Measurements from ENCODE around the gene TNS1. TPM values are rescaled to one million over a fixed set of nuclear protein-coding genes. Genes with fewer than 3 reads are reported as not detected.

Gene TNS1
- total RNA-seq, 2 donors from 2014 or later = 168 to 174 TPM

GRCh38 chr2:217873371-217873770 lies 129.4 kb downstream of the TNS1 start:
- 88 to 92% methylated on average over 8 of the region's 8 CpGs for WGBS, 2 donors
- no peak for ATAC-seq
- H3K27ac ChIP-seq = no peak overlapping the region

GRCh38 chr2:217872319-217872718 lies 130.5 kb downstream of the TNS1 start:
- ATAC-seq = no peak
- no peak for TF ChIP-seq POLR2A (IDR thresholded peaks at IDR 0.05)
- TF ChIP-seq CTCF (IDR thresholded peaks at IDR 0.05) = peak in 1 of 7 experiments; percentile 13
- intact Hi-C loops (cut with DNase I) = no loop called here
- Histone ChIP-seq H3K4me3 (no peak overlapping the region), H3K27me3 (no peaks in the 10 kb centered on the region), H3K27ac (no peak overlapping the region), H3K4me1 (no peaks in the 10 kb centered on the region), H3K36me3 (replicated peaks in 1 of 2; ENCODE audit: insufficient read depth in 1 of 2, low read depth in 2 of 2) (peaks cover 6 to 13% of the 10 kb centered on the region in 2 donors), H3K9me3 (no peaks in the 10 kb centered on the region)
- WGBS, 2 donors = 69 to 85% methylated on average over 2 of the region's 2 CpGs
- DNase-seq = no peak

More at GRCh38 chr2:217873371-217873770, 129.4 kb downstream of the TNS1 start:
- H3K4me1 ChIP-seq = no peaks in the 10 kb centered on the region
- no peak for TF ChIP-seq CTCF (IDR thresholded peaks at IDR 0.05)
- no peak for TF ChIP-seq POLR2A (IDR thresholded peaks at IDR 0.05)
- H3K4me3 ChIP-seq = no peak overlapping the region
- intact Hi-C loops (cut with DNase I) = no loop called here
- no peaks in the 10 kb centered on the region for H3K9me3 ChIP-seq
- peaks cover 6 to 14% of the 10 kb centered on the region in 2 donors for H3K36me3 ChIP-seq (replicated peaks in 1 of 2; ENCODE audit: insufficient read depth in 1 of 2, low read depth in 2 of 2)
- no peaks in the 10 kb centered on the region for H3K27me3 ChIP-seq
- DNase-seq = no peak

GRCh38 chr2:217870528-217871011 lies 132.2 kb downstream of the TNS1 start:
- Histone ChIP-seq H3K4me1 (no peaks in the 10 kb centered on the region), H3K27ac (no peak overlapping the region), H3K9me3 (no peaks in the 10 kb centered on the region), H3K4me3 (no peak overlapping the region), H3K36me3 (replicated peaks in 1 of 2; ENCODE audit: insufficient read depth in 1 of 2, low read depth in 2 of 2) (peaks cover 6 to 14% of the 10 kb centered on the region in 2 donors), H3K27me3 (no peaks in the 10 kb centered on the region)
- intact Hi-C loops (cut with DNase I) = no loop called here
- no peak for TF ChIP-seq CTCF (IDR thresholded peaks at IDR 0.05)
- TF ChIP-seq POLR2A (IDR thresholded peaks at IDR 0.05) = no peak
- WGBS, 2 donors = 83 to 86% methylated on average over 13 of the region's 13 CpGs
- no peak for ATAC-seq
- no peak for DNase-seq

GRCh38 chr2:217868911-217869334 lies 133.9 kb downstream of the TNS1 start:
- Histone ChIP-seq H3K9me3 (no peaks in the 10 kb centered on the region), H3K36me3 (replicated peaks in 1 of 2; ENCODE audit: insufficient read depth in 1 of 2, low read depth in 2 of 2) (peaks cover 6 to 19% of the 10 kb centered on the region in 2 donors), H3K4me3 (no peak overlapping the region), H3K27ac (no peak overlapping the region), H3K4me1 (no peaks in the 10 kb centered on the region), H3K27me3 (no peaks in the 10 kb centered on the region)
- no peak for DNase-seq
- ATAC-seq = no peak
- TF ChIP-seq CTCF (IDR thresholded peaks at IDR 0.05) = no peak
- TF ChIP-seq POLR2A (IDR thresholded peaks at IDR 0.05) = no peak
- 83 to 87% methylated on average over 3 of the region's 3 CpGs for WGBS, 2 donors
- intact Hi-C loops (cut with DNase I) = no loop called here

- TF ChIP-seq POLR2A (IDR thresholded peaks at IDR 0.05) (no peak), CTCF (IDR thresholded peaks at IDR 0.05) (no peak)
- WGBS, 2 donors = 61 to 70% methylated on average over 5 of the region's 5 CpGs
- intact Hi-C loops (cut with DNase I) = no loop called here
- Histone ChIP-seq H3K4me3 (no peak overlapping the region), H3K4me1 (no peaks in the 10 kb centered on the region), H3K27me3 (no peaks in the 10 kb centered on the region), H3K27ac (no peak overlapping the region), H3K9me3 (no peaks in the 10 kb centered on the region), H3K36me3 (replicated peaks in 1 of 2; ENCODE audit: insufficient read depth in 1 of 2, low read depth in 2 of 2) (peaks cover 6 to 25% of the 10 kb centered on the region in 2 donors)
- ATAC-seq (no peak), DNase-seq (no peak)
Observed at GRCh38 chr2:217868265-217868892, 134.4 kb downstream of the TNS1 start.
